ENCODE measurements around the gene MAP3K4.

- TF ChIP-seq POLR2A (IDR thresholded peaks at IDR 0.05; ENCODE audit: low read depth, low read length) (no peak), POLR2AphosphoS5 (IDR thresholded peaks at IDR 0.05; ENCODE audit: low read depth, low read length) (no peak), PAX5 (IDR thresholded peaks at IDR 0.05; ENCODE audit: insufficient read depth, low read length, severe bottlenecking) (no peak), TAF1 (IDR thresholded peaks at IDR 0.05; ENCODE audit: low read depth, low read length) (no peak)
These were observed 31.7 kb downstream of the MAP3K4 start for GRCh38 chr6:161023316-161023715.
